ENCODE results near the gene POU3F1. TPM values are rescaled to one million over a fixed set of nuclear protein-coding genes. Genes with fewer than 3 reads are reported as not detected.

POU3F1 gene
- total RNA-seq, 1 donor from 2014 or later, result 0.45 TPM

- TF ChIP-seq CTCF (IDR thresholded peaks at IDR 0.05; ENCODE audit: unreplicated experiment), result no peak
- no peaks in the 10 kb centered on the region for H3K36me3 Mint-ChIP-seq
- no peak for DNase-seq (ENCODE audit: low spot score in 2 of 2, unreplicated experiment in 2 of 2)
- peaks cover 71% of the 10 kb centered on the region for H3K27me3 Mint-ChIP-seq (ENCODE audit: low read depth)
- H3K4me3 Mint-ChIP-seq, result no peak overlapping the region
- H3K9me3 Mint-ChIP-seq, result no peaks in the 10 kb centered on the region
- peaks cover 12% of the 10 kb centered on the region for H3K4me1 Mint-ChIP-seq
- no peak overlapping the region for H3K27ac Mint-ChIP-seq
Measured at GRCh38 chr1:38090796-38091195, 44.2 kb upstream of the POU3F1 start.

- Mint-ChIP-seq H3K4me3 (no peak overlapping the region), H3K27me3 (ENCODE audit: low read depth) (peaks cover 74% of the 10 kb centered on the region), H3K27ac (no peak overlapping the region), H3K36me3 (no peaks in the 10 kb centered on the region), H3K4me1 (peaks cover 2% of the 10 kb centered on the region), H3K9me3 (no peaks in the 10 kb centered on the region)
- no peak for TF ChIP-seq CTCF (IDR thresholded peaks at IDR 0.05; ENCODE audit: unreplicated experiment)
- DNase-seq (ENCODE audit: low spot score in 2 of 2, unreplicated experiment in 2 of 2), result no peak
Measured at GRCh38 chr1:38089712-38090360, 43.2 kb upstream of the POU3F1 start.

GRCh38 chr1:38088791-38089190 is 42.2 kb upstream of the POU3F1 start:
- peaks cover 76% of the 10 kb centered on the region for H3K27me3 Mint-ChIP-seq (ENCODE audit: low read depth)
- TF ChIP-seq CTCF (IDR thresholded peaks at IDR 0.05; ENCODE audit: unreplicated experiment), result no peak
- H3K9me3 Mint-ChIP-seq, result no peaks in the 10 kb centered on the region
- H3K4me1 Mint-ChIP-seq, result no peaks in the 10 kb centered on the region
- H3K27ac Mint-ChIP-seq, result no peak overlapping the region
- no peak for DNase-seq (ENCODE audit: low spot score in 2 of 2, unreplicated experiment in 2 of 2)
- no peak overlapping the region for H3K4me3 Mint-ChIP-seq
- no peaks in the 10 kb centered on the region for H3K36me3 Mint-ChIP-seq

- Mint-ChIP-seq H3K36me3 (no peaks in the 10 kb centered on the region), H3K27ac (no peak overlapping the region), H3K4me3 (no peak overlapping the region), H3K27me3 (ENCODE audit: low read depth) (peaks cover 74% of the 10 kb centered on the region), H3K9me3 (no peaks in the 10 kb centered on the region), H3K4me1 (no peaks in the 10 kb centered on the region)
- TF ChIP-seq CTCF (IDR thresholded peaks at IDR 0.05; ENCODE audit: unreplicated experiment), result no peak
- DNase-seq (ENCODE audit: low spot score in 2 of 2, unreplicated experiment in 2 of 2), result no peak
Measured at GRCh38 chr1:38088366-38088765, 41.8 kb upstream of the POU3F1 start.

- no peaks in the 10 kb centered on the region for H3K36me3 Mint-ChIP-seq
- no peak for TF ChIP-seq CTCF (IDR thresholded peaks at IDR 0.05; ENCODE audit: unreplicated experiment)
- no peak for DNase-seq (ENCODE audit: low spot score in 2 of 2, unreplicated experiment in 2 of 2)
- H3K4me3 Mint-ChIP-seq, result no peak overlapping the region
- H3K27ac Mint-ChIP-seq, result no peak overlapping the region
- no peaks in the 10 kb centered on the region for H3K9me3 Mint-ChIP-seq
- peaks cover 71% of the 10 kb centered on the region for H3K27me3 Mint-ChIP-seq (ENCODE audit: low read depth)
- H3K4me1 Mint-ChIP-seq, result no peaks in the 10 kb centered on the region
Measured at GRCh38 chr1:38087676-38088075, 41.1 kb upstream of the POU3F1 start.

Measured in mesothelial cell of epicardium (in vitro differentiated cells).